SH-SY5Y (cell line): ENCODE data around the gene GPR180.
A peak's percentile ranks its signal among the peaks of the same experiment; 100 is the strongest.

ENCODE experiments used
- GATA2 ChIP-seq: IDR thresholded peaks from 2 replicates; pipeline ENCODE4 v1.6.1; 2011; ENCODE audit warnings: mild to moderate bottlenecking, low read depth, low read length
- GATA3 ChIP-seq: IDR thresholded peaks from 2 replicates; pipeline ENCODE4 v1.6.1; 2011; ENCODE audit warnings: low read depth, mild to moderate bottlenecking, low read length, moderate library complexity

- peak; percentile 22; the same call in 1 of the 2 replicates for TF ChIP-seq GATA3
- peak; percentile 76 for TF ChIP-seq GATA2
Observed at GRCh38 chr13:94662274-94662945, 60.8 kb downstream of the GPR180 start.
